ENCODE data around the gene RCOR1.

GRCh38 chr14:102579696-102580549 is 12.5 kb upstream of the RCOR1 start:
- TF ChIP-seq POLR2A (IDR thresholded peaks at IDR 0.05) (no peak), CTCF (IDR thresholded peaks at IDR 0.05) (no peak), POLR2AphosphoS5 (IDR thresholded peaks at IDR 0.05) (peak; percentile 34)
